GM18517 (cell line): Measurements from ENCODE around the gene CPED1.
"Not testable (repeated sequence)": the region's sequence is repeated elsewhere in the genome, so short reads cannot be mapped to it uniquely, and the experiment has no call there.

Experiments used
- ATAC-seq: cut with Tn5 transposase; IDR thresholded peaks from one replicate; pipeline ENCODE4 v1.9.1; 2021; ENCODE audit warnings: mild to moderate bottlenecking, moderate library complexity; ENCODE audit not compliant: unreplicated experiment

The CPED1 gene

DNA sequence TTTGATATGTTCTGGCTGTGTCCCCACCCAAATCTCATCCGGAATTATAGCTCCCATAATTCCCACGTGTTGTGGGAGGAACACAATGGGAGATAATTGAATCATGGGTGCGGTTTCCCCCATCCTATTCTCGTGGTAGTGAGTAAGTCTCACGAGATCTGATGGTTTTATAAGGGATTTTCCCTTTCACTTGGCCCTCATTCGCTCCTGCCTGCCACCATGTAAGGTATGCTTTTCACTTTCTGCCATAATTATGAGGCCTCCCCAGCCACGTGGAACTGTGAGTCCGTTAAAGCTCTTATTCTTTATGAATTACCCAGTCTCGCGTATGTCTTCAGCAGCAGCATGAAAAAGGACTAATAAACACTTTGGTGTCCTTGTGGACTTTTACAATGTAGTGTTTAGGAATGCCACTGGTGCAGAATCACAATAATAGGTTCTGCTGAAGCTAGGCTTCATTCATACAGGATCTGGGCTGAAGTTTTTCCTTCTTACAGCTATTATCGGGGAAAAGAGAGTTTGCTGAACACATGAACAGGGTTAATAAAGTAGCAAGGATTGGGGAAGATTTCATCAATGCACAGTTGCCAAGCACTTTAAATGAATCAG lies 74.3 kb downstream of the CPED1 start:
- ATAC-seq: no peak

- not testable (repeated sequence) for ATAC-seq
Observed at GRCh38 chr7:121067717-121068116, 79.2 kb downstream of the CPED1 start.

GRCh38 chr7:121069346-121070100 lies 81.0 kb downstream of the CPED1 start:
- ATAC-seq: no peak

DNA sequence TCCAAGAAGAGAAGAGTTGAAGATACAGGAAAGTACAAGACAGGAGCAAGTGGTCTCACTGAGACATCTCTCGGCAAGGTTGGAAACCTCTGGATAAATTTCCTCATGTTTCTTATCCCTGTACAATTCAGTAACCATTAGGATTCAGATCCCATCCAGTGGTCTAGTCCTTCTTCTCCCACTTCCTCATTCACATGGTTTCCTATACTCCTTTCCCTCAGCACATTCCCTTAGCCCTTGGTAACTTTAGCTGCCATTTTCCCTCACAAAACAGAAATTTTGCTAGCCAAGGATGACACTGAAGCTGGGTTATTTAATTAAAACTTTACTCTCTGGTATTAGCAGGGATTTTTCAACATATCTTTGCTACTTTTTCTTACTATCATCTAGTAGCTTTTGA lies 82.6 kb downstream of the CPED1 start:
- no peak for ATAC-seq

- no peak for ATAC-seq
Observed at GRCh38 chr7:121071662-121072061, 83.2 kb downstream of the CPED1 start.

GRCh38 chr7:121072826-121073225 lies 84.3 kb downstream of the CPED1 start:
- no peak for ATAC-seq

- no peak for ATAC-seq
Observed at GRCh38 chr7:121073463-121074099, 85.1 kb downstream of the CPED1 start.

- not testable (repeated sequence) for ATAC-seq
Observed at GRCh38 chr7:121075424-121075841, 86.9 kb downstream of the CPED1 start.

- ATAC-seq: no peak
Observed at GRCh38 chr7:121075952-121076349, 87.4 kb downstream of the CPED1 start.

GRCh38 chr7:121076350-121077164 lies 88.0 kb downstream of the CPED1 start:
- no peak for ATAC-seq

DNA sequence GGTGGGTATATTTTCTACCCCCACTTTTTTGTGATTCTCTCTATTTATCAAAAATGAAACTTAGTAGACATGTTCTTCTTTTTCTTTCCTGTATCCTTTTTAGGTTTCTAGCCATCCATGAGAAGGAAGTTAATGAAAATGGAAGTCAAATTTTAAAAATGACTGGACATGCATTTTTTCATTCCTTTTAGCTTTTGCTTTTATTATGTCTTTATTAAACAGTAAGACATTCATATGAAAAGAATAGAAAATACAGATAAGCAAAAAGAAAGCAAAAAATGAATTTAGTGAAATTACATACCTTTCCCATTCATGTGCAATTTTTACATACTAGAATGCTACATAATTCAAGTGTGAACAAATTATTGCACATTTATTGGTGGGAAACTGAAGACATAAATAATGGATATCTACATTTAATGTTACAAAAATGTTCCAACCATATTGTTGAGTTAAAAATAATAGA lies 88.7 kb downstream of the CPED1 start:
- ATAC-seq: no peak

DNA sequence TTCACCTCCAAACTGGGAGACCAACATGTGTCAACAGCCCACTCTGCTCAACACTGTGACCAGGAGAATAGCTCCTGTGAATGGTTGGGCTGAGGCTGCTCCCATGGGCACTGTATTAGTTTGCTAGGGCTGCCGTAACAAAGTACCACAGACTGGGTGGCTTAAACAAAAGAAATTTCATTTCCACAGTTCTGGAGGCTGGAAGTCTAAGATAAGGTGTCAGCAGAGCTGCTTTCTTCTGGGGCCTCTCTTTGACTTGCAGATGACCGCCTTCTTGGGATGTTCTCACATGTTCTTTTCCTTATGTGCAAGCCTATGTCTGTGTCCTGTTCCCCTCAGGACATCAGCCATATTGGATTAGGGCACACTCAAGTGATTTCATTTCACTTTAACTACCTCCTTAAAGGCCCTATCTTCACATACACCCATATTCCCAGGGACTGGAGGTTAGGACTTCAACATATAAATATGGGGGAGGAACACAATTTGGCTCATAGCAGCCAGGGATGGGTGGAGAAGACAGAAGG lies 90.3 kb downstream of the CPED1 start:
- ATAC-seq: no peak

- ATAC-seq: no peak
Observed at GRCh38 chr7:121079425-121080169, 91.1 kb downstream of the CPED1 start.

DNA sequence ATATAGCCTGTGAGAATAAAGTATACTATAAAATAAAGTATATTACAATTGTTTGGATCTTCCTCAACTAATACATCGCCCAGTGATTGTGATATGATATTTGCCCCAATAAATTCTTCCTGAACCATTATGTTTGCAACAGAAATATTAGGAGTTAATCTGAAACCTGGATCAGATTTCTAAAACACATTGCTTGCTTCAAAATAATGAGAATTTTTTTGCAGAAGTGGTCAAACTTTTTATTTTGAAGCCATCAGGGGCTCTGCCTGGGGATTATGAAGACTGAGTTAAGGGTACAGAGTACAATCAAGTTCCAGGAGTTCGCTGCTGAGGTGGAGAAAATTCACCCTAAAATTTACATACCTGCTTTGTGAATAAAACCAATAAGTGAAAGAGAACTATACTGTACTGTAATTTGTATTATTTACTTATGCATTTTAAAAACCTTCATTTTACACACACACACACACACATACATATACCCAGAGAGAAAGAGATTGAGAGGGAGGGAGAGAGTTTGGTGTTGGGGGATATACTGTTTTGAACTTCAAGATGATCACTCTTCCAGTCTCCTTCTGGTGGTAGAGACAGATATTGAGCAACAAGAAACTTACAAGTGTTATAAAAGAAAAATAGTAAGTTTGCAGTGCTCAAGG lies 91.9 kb downstream of the CPED1 start:
- ATAC-seq: no peak

- ATAC-seq: no peak
Observed at GRCh38 chr7:121080913-121081326, 92.4 kb downstream of the CPED1 start.

- peak; percentile 91 for ATAC-seq
Observed at GRCh38 chr7:121081327-121081936, 92.9 kb downstream of the CPED1 start.

- no peak for ATAC-seq
Observed at GRCh38 chr7:121082400-121083101, 94.0 kb downstream of the CPED1 start.

GRCh38 chr7:121083138-121083789 lies 94.8 kb downstream of the CPED1 start:
- no peak for ATAC-seq
